ENCODE data around the gene NOSTRIN.

- TF ChIP-seq POLR2AphosphoS5 (IDR thresholded peaks at IDR 0.05; ENCODE audit: low read depth, low read length) (no peak), TAF1 (IDR thresholded peaks at IDR 0.05; ENCODE audit: borderline replicate concordance, insufficient read depth, low read length) (no peak), FOXP2 (optimal IDR thresholded peaks at IDR 0.05; ENCODE audit: borderline replicate concordance, extremely low read depth, extremely low read length, insufficient read depth) (no peak), SIN3A (IDR thresholded peaks at IDR 0.05; ENCODE audit: borderline replicate concordance, insufficient read depth, low read length) (no peak)
- TF ChIP-seq, protein P1, sequence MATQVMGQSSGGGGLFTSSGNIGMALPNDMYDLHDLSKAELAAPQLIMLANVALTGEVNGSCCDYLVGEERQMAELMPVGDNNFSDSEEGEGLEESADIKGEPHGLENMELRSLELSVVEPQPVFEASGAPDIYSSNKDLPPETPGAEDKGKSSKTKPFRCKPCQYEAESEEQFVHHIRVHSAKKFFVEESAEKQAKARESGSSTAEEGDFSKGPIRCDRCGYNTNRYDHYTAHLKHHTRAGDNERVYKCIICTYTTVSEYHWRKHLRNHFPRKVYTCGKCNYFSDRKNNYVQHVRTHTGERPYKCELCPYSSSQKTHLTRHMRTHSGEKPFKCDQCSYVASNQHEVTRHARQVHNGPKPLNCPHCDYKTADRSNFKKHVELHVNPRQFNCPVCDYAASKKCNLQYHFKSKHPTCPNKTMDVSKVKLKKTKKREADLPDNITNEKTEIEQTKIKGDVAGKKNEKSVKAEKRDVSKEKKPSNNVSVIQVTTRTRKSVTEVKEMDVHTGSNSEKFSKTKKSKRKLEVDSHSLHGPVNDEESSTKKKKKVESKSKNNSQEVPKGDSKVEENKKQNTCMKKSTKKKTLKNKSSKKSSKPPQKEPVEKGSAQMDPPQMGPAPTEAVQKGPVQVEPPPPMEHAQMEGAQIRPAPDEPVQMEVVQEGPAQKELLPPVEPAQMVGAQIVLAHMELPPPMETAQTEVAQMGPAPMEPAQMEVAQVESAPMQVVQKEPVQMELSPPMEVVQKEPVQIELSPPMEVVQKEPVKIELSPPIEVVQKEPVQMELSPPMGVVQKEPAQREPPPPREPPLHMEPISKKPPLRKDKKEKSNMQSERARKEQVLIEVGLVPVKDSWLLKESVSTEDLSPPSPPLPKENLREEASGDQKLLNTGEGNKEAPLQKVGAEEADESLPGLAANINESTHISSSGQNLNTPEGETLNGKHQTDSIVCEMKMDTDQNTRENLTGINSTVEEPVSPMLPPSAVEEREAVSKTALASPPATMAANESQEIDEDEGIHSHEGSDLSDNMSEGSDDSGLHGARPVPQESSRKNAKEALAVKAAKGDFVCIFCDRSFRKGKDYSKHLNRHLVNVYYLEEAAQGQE (IDR thresholded peaks at IDR 0.05; ENCODE audit: insufficient read depth in 1 of 2, low read depth in 2 of 2, low read length in 2 of 2), result no peak
Observed at GRCh38 chr2:168843253-168843652, 40.8 kb downstream of the NOSTRIN start.

Measured in PFSK-1 (cell line).